Memory B cell (primary cell): Measurements from ENCODE around the gene CARD10.
"Not testable (repeated sequence)": the region's sequence is repeated elsewhere in the genome, so short reads cannot be mapped to it uniquely, and the experiment has no call there.

Source experiments
- ATAC-seq: fragments of 150-1000 bp; cut with Tn5 transposase; 2 replicates; pipeline ENCODE4 v1.10.0; 2021; ENCODE audit warnings: low read depth, mild to moderate bottlenecking, moderate library complexity
- DNase-seq, 2 donors: peaks; one replicate each; pipeline ENCODE4 v3.0.0; 2022; ENCODE audit warnings: low spot score in 2 of 2
- H3K27ac Mint-ChIP-seq: one replicate; pipeline ENCODE4 v1.8.0; 2022; ENCODE audit warnings: mild to moderate bottlenecking, moderate library complexity, mixed read lengths
- H3K27me3 Mint-ChIP-seq: one replicate; pipeline ENCODE4 v1.8.0; 2022; ENCODE audit warnings: mixed read lengths
- H3K36me3 Mint-ChIP-seq: one replicate; pipeline ENCODE4 v1.8.0; 2022; ENCODE audit warnings: mild to moderate bottlenecking, mixed read lengths
- H3K4me1 Mint-ChIP-seq: one replicate; pipeline ENCODE4 v1.8.0; 2022; ENCODE audit warnings: mixed read lengths
- H3K4me3 Mint-ChIP-seq: one replicate; pipeline ENCODE4 v1.8.0; 2022; ENCODE audit warnings: mild to moderate bottlenecking, moderate library complexity, mixed read lengths
- H3K9me3 Mint-ChIP-seq: one replicate; pipeline ENCODE4 v1.8.0; 2022; ENCODE audit warnings: mixed read lengths

The CARD10 gene

DNA sequence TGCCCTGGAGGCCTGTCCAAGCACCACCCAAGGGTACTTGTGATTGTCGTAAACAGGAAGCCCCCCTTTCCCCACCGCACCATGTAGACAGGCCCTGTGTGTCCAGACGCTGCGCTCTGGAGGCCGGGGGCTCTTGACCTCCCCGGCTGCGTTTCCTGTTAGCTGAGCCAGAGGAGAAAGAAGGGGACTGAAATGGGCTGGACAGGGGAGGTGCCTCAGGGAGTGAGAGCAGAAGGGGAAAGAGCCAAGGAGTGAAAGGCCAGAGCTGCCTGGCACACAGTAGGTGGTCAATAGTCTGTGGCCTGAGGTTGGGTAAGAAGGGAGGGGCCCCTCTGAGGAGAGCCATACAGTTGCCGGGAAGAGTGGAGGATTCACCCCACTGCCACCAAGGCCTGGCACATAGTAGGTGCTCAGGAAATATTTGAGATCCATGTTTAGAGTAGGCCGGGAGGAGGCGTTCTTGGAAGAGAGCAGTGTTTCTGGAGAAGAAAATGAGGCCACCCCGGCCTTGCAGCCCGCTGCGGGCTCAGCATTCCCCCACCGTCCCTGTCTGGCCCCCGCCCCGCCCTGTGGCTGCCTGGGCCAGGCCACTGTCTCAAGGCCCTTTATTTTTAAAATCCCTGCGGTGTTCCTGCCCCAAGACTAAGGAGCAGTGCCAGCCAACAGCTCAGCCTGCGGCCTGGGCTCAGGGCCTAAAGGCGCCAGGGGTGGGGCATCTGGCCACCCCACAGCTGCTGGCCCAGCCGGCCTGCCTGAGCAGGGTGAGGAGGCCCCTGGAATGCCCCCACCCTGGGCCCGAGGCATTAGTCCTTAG, 27.4 kb upstream of the CARD10 start:
- H3K27ac Mint-ChIP-seq = no peak overlapping the region
- H3K27me3 Mint-ChIP-seq = peaks cover 17% of the 10 kb centered on the region
- peaks cover 7% of the 10 kb centered on the region for H3K4me1 Mint-ChIP-seq
- DNase-seq (no peak), ATAC-seq (no peak)
- H3K4me3 Mint-ChIP-seq = no peak overlapping the region
- H3K9me3 Mint-ChIP-seq = no peaks in the 10 kb centered on the region
- no peaks in the 10 kb centered on the region for H3K36me3 Mint-ChIP-seq

GRCh38 chr22:37545703-37546436, 26.7 kb upstream of the CARD10 start:
- Mint-ChIP-seq H3K27ac (no peak overlapping the region), H3K27me3 (peaks cover 13% of the 10 kb centered on the region), H3K4me3 (no peak overlapping the region), H3K9me3 (no peaks in the 10 kb centered on the region), H3K36me3 (no peaks in the 10 kb centered on the region), H3K4me1 (peaks cover 9% of the 10 kb centered on the region)
- ATAC-seq = no peak
- no peak for DNase-seq

GRCh38 chr22:37544955-37545702, 25.9 kb upstream of the CARD10 start:
- no peak overlapping the region for H3K27ac Mint-ChIP-seq
- peak in 1 of 2 donors; percentile 36 for DNase-seq
- peaks cover 19% of the 10 kb centered on the region for H3K27me3 Mint-ChIP-seq
- H3K9me3 Mint-ChIP-seq = no peaks in the 10 kb centered on the region
- no peaks in the 10 kb centered on the region for H3K36me3 Mint-ChIP-seq
- H3K4me1 Mint-ChIP-seq = peaks cover 13% of the 10 kb centered on the region
- peak; percentile 54 for ATAC-seq
- no peak overlapping the region for H3K4me3 Mint-ChIP-seq

DNA sequence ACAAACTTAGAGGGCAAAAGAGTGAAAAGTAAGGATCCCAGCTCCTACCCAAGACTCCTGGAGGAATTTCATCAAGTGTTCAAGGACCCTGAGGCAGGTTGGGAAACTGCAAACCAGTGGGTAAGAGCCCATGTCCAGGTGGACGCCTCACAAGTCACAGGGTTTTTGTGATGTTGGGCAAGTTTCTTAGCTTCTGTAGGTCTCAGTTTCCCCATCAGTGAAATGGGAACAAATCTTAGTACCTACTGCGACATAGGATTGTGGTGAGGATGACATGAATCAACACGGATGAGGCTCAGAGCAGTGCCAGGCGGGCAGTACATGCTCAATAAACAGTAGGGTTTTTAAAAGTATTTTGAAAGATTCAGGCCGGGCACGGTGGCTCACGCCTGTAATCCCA, 23.7 kb upstream of the CARD10 start:
- Mint-ChIP-seq H3K36me3 (no peaks in the 10 kb centered on the region), H3K4me3 (no peak overlapping the region), H3K4me1 (peaks cover 23% of the 10 kb centered on the region), H3K27me3 (peaks cover 20% of the 10 kb centered on the region), H3K9me3 (no peaks in the 10 kb centered on the region), H3K27ac (no peak overlapping the region)
- DNase-seq (no peak), ATAC-seq (no peak)

- H3K27ac Mint-ChIP-seq, H3K36me3 Mint-ChIP-seq, H3K4me3 Mint-ChIP-seq, DNase-seq, H3K9me3 Mint-ChIP-seq, ATAC-seq: not testable (repeated sequence)
- Mint-ChIP-seq H3K27me3 (peaks cover 20% of the 10 kb centered on the region), H3K4me1 (peaks cover 23% of the 10 kb centered on the region)
These were observed 23.2 kb upstream of the CARD10 start for GRCh38 chr22:37542416-37542815.

DNA sequence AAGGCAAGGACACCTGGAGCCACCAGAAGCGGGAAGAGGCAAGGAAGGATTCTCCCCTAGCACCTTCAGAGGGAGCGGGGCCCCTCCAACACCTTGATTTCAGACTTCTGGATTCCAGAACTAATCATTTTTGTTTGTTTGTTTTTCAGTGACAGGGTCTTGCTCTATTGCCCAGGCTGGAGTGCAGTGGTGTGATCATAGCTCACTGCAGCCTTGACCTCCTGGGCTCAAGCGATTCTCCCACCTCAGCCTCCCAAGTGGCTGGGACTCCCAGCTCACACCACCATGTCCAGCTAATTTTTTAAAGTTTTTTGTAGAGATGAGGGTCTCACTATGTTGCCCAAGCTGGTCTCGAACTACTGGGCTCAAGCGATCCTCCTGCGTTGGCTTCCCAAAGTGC, 20.6 kb upstream of the CARD10 start:
- not testable (repeated sequence) for H3K4me3 Mint-ChIP-seq, H3K27ac Mint-ChIP-seq, ATAC-seq, H3K36me3 Mint-ChIP-seq, DNase-seq, H3K9me3 Mint-ChIP-seq
- H3K27me3 Mint-ChIP-seq = peaks cover 17% of the 10 kb centered on the region
- H3K4me1 Mint-ChIP-seq = peaks cover 18% of the 10 kb centered on the region

GRCh38 chr22:37538590-37539357, 19.6 kb upstream of the CARD10 start:
- H3K36me3 Mint-ChIP-seq = no peaks in the 10 kb centered on the region
- ATAC-seq (peak; percentile 99), DNase-seq (peak; percentile 84 to 88)
- H3K27ac Mint-ChIP-seq = no peak overlapping the region
- H3K4me1 Mint-ChIP-seq = peaks cover 20% of the 10 kb centered on the region
- H3K9me3 Mint-ChIP-seq = no peaks in the 10 kb centered on the region
- H3K27me3 Mint-ChIP-seq = peaks cover 14% of the 10 kb centered on the region
- peak overlapping the region; percentile 40 for H3K4me3 Mint-ChIP-seq

DNA sequence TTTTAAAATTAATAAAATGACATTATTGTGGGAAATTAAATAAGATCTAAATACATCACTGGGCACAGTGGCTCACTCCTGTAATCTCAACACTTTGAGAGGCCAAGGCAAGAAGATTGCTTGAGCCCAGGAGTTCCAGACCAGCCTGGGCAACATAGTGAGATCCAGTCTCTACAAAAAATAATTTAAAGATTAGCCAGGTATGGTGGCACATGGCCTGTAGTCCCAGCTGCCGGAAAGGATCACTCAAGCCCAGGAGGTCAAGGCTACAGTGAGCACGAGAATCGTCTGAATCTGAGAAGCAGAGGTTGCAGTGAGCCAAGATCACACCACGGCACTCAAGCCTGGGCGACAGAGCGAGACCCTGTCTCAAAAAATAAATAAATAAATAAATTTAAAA, 15.9 kb upstream of the CARD10 start:
- DNase-seq (no peak), ATAC-seq (no peak)
- Mint-ChIP-seq H3K9me3 (no peaks in the 10 kb centered on the region), H3K4me1 (peaks cover 12% of the 10 kb centered on the region), H3K27me3 (peaks cover 3% of the 10 kb centered on the region), H3K36me3 (no peaks in the 10 kb centered on the region), H3K4me3 (no peak overlapping the region), H3K27ac (no peak overlapping the region)

- ATAC-seq (no peak), DNase-seq (no peak)
- H3K27ac Mint-ChIP-seq = no peak overlapping the region
- H3K27me3 Mint-ChIP-seq = peaks cover 3% of the 10 kb centered on the region
- no peaks in the 10 kb centered on the region for H3K9me3 Mint-ChIP-seq
- H3K36me3 Mint-ChIP-seq = no peaks in the 10 kb centered on the region
- peaks cover 12% of the 10 kb centered on the region for H3K4me1 Mint-ChIP-seq
- H3K4me3 Mint-ChIP-seq = no peak overlapping the region
These were observed 15.2 kb upstream of the CARD10 start for GRCh38 chr22:37534445-37534844.

- peaks cover 11% of the 10 kb centered on the region for H3K4me1 Mint-ChIP-seq
- no peaks in the 10 kb centered on the region for H3K36me3 Mint-ChIP-seq
- no peaks in the 10 kb centered on the region for H3K9me3 Mint-ChIP-seq
- H3K27ac Mint-ChIP-seq = no peak overlapping the region
- no peak for DNase-seq
- H3K27me3 Mint-ChIP-seq = peaks cover 3% of the 10 kb centered on the region
- no peak overlapping the region for H3K4me3 Mint-ChIP-seq
- no peak for ATAC-seq
These were observed 14.8 kb upstream of the CARD10 start for GRCh38 chr22:37533995-37534394.

DNA sequence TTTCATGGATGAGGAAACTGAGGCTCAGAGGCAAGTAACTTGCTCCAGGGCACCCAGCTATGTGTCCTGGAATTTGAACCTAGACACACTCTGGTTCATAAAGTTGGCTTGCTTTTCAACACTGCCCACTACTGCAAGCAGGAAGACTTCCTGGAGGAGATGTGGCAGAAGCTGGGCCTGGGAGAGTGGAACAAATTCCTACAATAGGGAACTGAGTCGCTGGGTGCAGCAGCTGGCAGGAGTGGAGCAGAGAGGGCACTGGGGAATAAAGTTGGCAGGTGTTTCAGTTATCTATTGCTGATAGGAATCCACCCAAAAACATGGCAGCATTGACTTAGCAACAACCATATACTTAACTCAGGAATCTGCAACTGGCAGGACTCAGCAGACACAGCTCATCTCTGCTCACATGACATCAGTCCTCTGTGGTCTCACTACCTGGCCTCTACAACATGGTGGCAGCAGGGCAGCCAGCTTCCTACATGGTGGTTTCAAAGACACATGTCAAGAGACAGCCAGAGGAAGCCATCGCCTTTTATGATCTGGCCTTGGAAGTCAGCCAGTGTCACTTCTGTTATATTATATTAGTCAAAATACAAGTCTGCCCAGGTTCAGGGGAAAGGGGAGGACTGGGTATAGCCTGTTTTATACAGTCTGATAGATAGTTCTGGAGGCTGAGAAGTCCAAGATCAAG, 10.6 kb upstream of the CARD10 start:
- Mint-ChIP-seq H3K4me1 (peaks cover 2% of the 10 kb centered on the region), H3K36me3 (no peaks in the 10 kb centered on the region), H3K27me3 (peaks cover 6% of the 10 kb centered on the region), H3K9me3 (no peaks in the 10 kb centered on the region), H3K4me3 (no peak overlapping the region), H3K27ac (no peak overlapping the region)
- ATAC-seq (no peak), DNase-seq (no peak)

GRCh38 chr22:37527952-37528351, 8.7 kb upstream of the CARD10 start:
- not testable (repeated sequence) for ATAC-seq, DNase-seq, H3K27ac Mint-ChIP-seq, H3K4me1 Mint-ChIP-seq, H3K4me3 Mint-ChIP-seq, H3K36me3 Mint-ChIP-seq, H3K9me3 Mint-ChIP-seq
- H3K27me3 Mint-ChIP-seq = peaks cover 11% of the 10 kb centered on the region

DNA sequence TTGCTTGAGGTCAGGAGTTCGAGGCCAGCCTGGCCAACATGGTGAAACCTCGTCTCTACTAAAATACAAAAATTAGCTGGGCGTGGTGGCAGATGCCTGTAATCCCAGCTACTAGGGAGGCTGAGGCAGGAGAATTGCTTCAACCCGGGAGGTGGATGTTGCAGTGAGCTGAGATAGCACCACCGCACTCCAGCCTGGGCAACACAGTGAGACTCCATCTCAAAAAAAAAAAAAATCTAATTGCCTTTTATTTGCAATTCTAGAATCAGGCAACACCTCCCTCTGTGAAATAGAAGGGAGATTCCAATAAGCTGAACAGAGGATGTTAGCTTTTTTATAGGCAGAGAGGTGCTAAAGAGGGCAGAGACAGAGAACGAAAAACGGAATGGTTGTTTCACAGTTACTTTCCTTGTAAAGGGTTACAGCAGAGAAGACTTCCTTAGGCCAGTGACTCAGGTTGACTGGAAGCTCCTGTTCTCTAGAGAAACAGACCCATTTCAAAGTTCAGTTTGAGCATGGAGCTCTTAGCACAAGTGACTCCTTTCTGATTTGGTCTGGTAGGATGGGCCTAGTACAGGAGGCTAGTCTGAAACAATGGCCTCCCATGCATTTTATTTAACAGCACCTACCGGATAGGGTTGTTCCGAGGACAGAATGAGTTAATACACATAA, 8.0 kb upstream of the CARD10 start:
- not testable (repeated sequence) for H3K36me3 Mint-ChIP-seq, H3K27ac Mint-ChIP-seq, DNase-seq, H3K9me3 Mint-ChIP-seq, H3K4me1 Mint-ChIP-seq, ATAC-seq, H3K4me3 Mint-ChIP-seq
- peaks cover 16% of the 10 kb centered on the region for H3K27me3 Mint-ChIP-seq
